Limb (tissue), 2 donors: ENCODE data around the gene SECISBP2.

ENCODE experiments used
- DNase-seq, 2 donors: peaks; one replicate each; pipeline ENCODE4 v3.0.0-alpha.2; 2016; ENCODE audit errors: extremely low spot score in 2 of 2

Gene SECISBP2

GRCh38 chr9:89402695-89403427 lies 84.6 kb downstream of the SECISBP2 start:
- DNase-seq: no peak

- DNase-seq: no peak
Observed at GRCh38 chr9:89404074-89404473, 85.8 kb downstream of the SECISBP2 start.

DNA sequence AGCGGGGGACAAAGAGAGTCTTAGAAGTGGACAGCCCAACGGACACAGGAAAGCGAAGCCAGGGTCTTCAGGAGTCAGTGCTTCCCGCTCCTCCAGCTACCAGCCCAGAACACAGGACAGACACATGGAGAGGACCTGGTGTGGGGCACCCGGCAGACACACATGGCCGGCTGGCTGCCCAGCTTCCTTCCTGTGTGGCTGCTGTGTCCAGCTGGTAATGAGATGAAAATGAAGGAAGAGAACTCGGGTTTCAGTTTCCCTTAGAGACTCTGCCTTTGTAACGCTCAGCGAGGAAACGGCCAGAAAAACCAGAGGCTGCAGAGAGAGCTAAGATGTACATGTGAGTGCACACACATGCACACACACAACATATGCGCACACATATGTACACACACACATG lies 87.5 kb downstream of the SECISBP2 start:
- no peak for DNase-seq

- no peak for DNase-seq
Observed at GRCh38 chr9:89407070-89407469, 88.8 kb downstream of the SECISBP2 start.

DNA sequence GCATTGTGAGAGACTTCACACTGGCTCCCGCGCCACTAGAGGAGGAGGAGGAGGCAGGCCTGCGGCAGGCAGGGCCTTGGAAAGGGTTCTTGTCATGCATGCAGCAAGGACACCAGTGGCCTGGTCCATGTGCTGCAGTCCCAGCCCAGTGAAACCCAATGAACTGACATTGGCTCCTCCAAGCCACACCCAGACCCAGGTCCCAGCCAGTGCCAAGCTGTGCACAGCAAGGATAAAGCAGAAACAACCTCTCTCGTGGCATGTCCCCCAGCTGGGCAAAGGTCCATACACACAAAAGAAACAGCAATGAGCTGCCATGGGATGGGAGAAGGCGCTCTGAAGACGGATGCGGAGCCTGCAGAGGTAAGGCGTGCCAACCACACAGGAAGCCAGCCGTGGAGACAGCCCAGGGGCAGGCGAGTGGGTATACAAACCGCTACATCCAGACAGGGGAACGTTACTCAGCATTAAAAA lies 90.4 kb downstream of the SECISBP2 start:
- no peak for DNase-seq
